Endothelial cell (in vitro differentiated cells): ENCODE data around the gene PNPLA5. TPM values are rescaled to one million over a fixed set of nuclear protein-coding genes. Genes with fewer than 3 reads are reported as not detected.

ENCODE experiments used
- DNase-seq: peaks from one replicate; pipeline ENCODE4 v3.0.0; 2021; ENCODE audit warnings: low spot score
- H3K27ac Mint-ChIP-seq: one replicate; pipeline ENCODE4 v1.8.0; 2021; ENCODE audit warnings: mixed read lengths, inconsistent platforms; ENCODE audit not compliant: unreplicated experiment
- H3K27me3 Mint-ChIP-seq: one replicate; pipeline ENCODE4 v1.8.0; 2021; ENCODE audit warnings: mild to moderate bottlenecking, moderate library complexity, mixed read lengths, inconsistent platforms; ENCODE audit not compliant: unreplicated experiment
- H3K36me3 Mint-ChIP-seq: one replicate; pipeline ENCODE4 v1.8.0; 2021; ENCODE audit warnings: mild to moderate bottlenecking, low read depth, mixed read lengths, inconsistent platforms; ENCODE audit not compliant: unreplicated experiment
- H3K4me1 Mint-ChIP-seq: one replicate; pipeline ENCODE4 v1.8.0; 2021; ENCODE audit warnings: mild to moderate bottlenecking, mixed read lengths, inconsistent platforms; ENCODE audit not compliant: unreplicated experiment
- H3K4me3 Mint-ChIP-seq: one replicate; pipeline ENCODE4 v1.8.0; 2021; ENCODE audit warnings: mild to moderate bottlenecking, mixed read lengths, inconsistent platforms; ENCODE audit not compliant: unreplicated experiment
- H3K9me3 Mint-ChIP-seq: one replicate; pipeline ENCODE4 v1.8.0; 2021; ENCODE audit warnings: mixed read lengths, inconsistent platforms; ENCODE audit not compliant: unreplicated experiment
- CTCF ChIP-seq: fragments of 200-600 bp; sonication (generic); IDR thresholded peaks from one replicate; pipeline ENCODE4 v1.5.0; 2021; ENCODE audit warnings: antibody characterized with exemption; ENCODE audit not compliant: unreplicated experiment
- total RNA-seq: library from RNA; stranded (reverse); fragmentation: NEBNext Ultra II Directional; extraction: Animal tissue kit (Norgen Biotek cat#: 25700); gene quantifications from one replicate; pipeline ENCODE4 v1.2.1, GENCODE V29; 2021; ENCODE audit not compliant: unreplicated experiment

Gene PNPLA5
- total RNA-seq, 1 donor from 2014 or later, result not detected

GRCh38 chr22:43882122-43882767 is 9.6 kb downstream of the PNPLA5 start:
- no peaks in the 10 kb centered on the region for H3K9me3 Mint-ChIP-seq
- peaks cover 3% of the 10 kb centered on the region for H3K4me1 Mint-ChIP-seq
- no peak for TF ChIP-seq CTCF
- DNase-seq, result no peak
- H3K27me3 Mint-ChIP-seq, result peaks cover 11% of the 10 kb centered on the region
- peaks cover 4% of the 10 kb centered on the region for H3K36me3 Mint-ChIP-seq
- no peak overlapping the region for H3K4me3 Mint-ChIP-seq
- no peak overlapping the region for H3K27ac Mint-ChIP-seq

DNA sequence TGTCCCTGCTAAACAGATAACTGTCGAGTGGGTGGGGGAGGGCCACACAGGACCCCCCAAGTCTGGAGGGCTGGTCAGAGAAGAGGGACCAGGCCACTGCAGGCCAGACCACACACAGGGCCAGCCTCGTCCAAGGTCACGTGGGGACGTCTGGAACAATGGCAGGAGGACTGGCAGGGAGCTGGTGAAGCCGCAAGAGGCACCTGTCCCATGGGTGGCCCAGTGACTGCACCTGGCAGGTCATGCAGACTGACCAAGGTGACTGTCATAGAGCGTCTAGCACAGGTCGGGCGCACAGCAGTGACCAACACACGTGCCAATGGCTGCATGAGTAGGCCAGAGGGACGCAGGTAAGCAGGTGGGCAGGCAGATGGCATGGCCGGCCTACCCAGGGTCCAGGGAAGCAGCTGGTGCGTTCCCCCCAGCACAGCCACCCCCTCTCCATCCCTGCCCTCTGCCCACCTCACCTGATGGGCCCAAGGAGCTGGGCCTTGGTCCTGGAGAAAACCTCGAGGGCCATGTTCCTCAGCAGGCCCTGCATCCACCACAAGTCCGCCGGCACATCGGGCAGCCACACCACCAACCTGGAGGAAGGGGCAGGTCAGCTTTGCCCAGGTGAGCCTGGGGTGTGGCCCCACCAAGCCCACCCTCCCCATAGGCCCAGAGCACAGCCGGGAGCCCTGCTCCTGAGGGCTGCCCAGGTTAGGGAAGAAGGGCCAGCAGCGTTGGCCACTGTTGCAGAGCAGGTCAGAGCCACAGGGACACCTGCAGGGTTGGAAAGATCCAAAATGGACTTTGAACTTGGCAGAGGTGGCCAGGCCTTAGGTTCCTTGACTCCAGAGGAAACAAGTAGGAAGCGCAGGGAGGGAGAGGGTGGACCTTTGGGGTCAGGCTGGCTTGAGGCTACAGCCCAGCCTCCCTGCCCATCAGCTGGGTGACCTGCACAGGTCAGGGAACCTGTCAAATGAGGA is 10.4 kb downstream of the PNPLA5 start:
- TF ChIP-seq CTCF, result no peak
- no peak for DNase-seq
- H3K9me3 Mint-ChIP-seq, result no peaks in the 10 kb centered on the region
- no peak overlapping the region for H3K4me3 Mint-ChIP-seq
- peaks cover 3% of the 10 kb centered on the region for H3K4me1 Mint-ChIP-seq
- H3K27me3 Mint-ChIP-seq, result peaks cover 11% of the 10 kb centered on the region
- no peak overlapping the region for H3K27ac Mint-ChIP-seq
- H3K36me3 Mint-ChIP-seq, result peaks cover 4% of the 10 kb centered on the region

- Mint-ChIP-seq H3K27ac (no peak overlapping the region), H3K9me3 (no peaks in the 10 kb centered on the region), H3K27me3 (peaks cover 9% of the 10 kb centered on the region), H3K36me3 (peaks cover 4% of the 10 kb centered on the region), H3K4me1 (peaks cover 3% of the 10 kb centered on the region), H3K4me3 (no peak overlapping the region)
- DNase-seq, result no peak
- TF ChIP-seq CTCF, result no peak
These were observed 11.2 kb downstream of the PNPLA5 start for GRCh38 chr22:43880541-43880991.

DNA sequence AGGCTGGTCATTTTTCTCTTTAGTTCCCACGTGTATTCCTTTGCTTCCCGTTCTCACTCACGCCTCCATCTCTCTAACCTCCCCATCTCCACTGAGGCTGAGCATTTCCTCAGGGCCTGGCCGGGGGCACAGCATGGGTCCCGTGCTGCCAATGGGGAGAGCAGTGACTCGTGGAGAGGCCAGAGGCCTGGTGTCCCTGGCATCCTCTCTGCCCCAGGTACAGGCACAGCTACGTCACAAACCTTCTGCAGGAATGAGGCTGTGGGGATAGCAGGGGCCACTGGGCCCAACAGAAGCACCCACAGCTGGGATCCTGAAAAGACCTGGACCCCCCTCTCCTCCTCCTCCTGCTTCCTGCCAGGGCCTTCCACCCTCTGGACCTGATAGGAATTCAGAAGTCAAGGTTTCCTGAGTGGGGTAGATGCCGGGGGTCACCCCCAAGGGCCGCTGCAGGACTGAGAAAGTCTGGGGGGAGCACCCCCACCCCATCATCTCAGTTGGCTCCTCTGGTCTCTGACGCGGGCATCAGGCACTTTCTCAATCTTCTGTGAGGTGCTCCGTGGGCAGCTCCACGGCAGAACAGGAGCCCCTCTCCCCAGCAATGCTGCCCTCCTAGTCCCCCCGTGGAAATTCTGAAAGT is 11.8 kb downstream of the PNPLA5 start:
- H3K9me3 Mint-ChIP-seq, result no peaks in the 10 kb centered on the region

More for the DNA sequence above, 11.8 kb downstream of the PNPLA5 start:
- peaks cover 3% of the 10 kb centered on the region for H3K4me1 Mint-ChIP-seq
- TF ChIP-seq CTCF, result no peak
- DNase-seq, result no peak
- peaks cover 4% of the 10 kb centered on the region for H3K36me3 Mint-ChIP-seq
- peaks cover 7% of the 10 kb centered on the region for H3K27me3 Mint-ChIP-seq
- H3K27ac Mint-ChIP-seq, result no peak overlapping the region
- no peak overlapping the region for H3K4me3 Mint-ChIP-seq
